NOMO-1 treated with dmso at 0.1 percent for 144 hours (cell line): ENCODE measurements around the gene INSR.

Experiments
- DNase-seq: peaks from one replicate; lab custom pipeline; 2025; ENCODE audit not compliant: unreplicated experiment; lab: John Stamatoyannopoulos, UW

Gene INSR

DNA sequence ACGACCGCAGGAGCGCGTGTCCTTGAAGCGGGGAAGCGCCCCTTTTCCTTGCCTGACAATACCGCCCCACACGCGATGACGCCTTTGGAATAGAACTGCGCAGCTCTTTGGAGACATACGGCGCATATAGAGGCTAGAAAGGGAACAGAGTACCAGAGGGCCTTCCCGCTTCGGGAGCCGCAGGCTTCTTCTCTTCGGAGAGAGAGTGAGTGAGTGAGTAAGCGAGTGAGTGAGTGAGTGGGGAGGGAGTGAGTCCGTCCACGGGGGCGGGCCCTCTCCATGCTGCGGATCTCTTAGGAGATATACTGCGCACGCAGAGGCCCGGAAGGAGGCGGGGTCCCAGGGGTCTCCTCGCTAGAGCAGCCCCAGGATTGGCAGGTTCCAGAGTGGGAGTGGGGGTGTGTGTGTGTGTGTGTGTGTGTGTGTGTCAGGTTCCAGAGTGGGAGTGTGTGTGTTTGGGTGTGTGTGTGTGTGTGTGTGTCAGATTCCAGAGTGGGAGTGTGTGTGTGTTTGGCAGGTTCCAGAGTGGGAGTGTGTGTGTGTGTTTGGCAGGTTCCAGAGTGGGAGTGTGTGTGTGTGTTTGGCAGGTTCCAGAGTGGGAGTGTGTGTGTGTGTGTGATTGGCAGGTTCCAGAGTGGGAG is 97.0 kb downstream of the INSR start:
- peak; percentile 95 for DNase-seq

DNA sequence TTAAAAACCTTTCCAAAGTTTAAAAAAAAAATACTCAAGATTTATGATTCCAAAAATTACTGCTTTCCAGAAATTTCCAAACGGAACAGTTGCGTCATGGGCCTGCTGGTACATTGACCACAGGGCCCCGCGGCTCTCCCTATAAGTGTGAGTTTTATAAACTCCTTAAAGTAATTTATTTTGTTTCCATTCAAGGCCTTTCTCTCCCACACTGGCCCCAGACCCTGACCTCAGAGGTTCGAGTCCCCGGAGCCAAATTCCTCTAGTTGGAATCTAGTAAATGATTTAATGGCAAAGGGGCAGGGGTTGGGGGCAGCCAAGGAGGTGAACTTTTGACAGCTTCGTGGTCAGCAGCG is 97.5 kb downstream of the INSR start:
- no peak for DNase-seq

DNA sequence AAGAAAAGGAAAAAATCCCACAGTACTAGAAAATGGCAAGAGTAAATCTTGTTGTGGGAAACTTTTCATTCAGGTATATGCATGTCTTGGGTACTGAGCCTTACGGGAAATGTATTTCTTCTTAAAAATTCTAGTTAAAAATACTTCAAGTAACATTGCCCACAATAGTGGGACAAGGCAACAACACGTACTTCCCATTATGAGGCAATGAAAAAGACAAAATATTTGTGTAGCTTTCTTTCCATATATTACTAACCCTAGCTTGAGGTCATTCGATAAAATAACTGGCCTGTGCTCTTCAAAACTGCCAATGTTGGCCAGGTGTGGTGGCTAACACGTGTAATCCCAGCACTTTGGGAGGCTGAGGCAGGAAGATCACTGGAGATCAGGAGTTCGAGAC is 99.2 kb downstream of the INSR start:
- no peak for DNase-seq

- no peak for DNase-seq
Observed at GRCh38 chr19:7194566-7194965, 99.6 kb downstream of the INSR start.

- peak; percentile 53 for DNase-seq
Observed at GRCh38 chr19:7191946-7192691, 102.1 kb downstream of the INSR start.

DNA sequence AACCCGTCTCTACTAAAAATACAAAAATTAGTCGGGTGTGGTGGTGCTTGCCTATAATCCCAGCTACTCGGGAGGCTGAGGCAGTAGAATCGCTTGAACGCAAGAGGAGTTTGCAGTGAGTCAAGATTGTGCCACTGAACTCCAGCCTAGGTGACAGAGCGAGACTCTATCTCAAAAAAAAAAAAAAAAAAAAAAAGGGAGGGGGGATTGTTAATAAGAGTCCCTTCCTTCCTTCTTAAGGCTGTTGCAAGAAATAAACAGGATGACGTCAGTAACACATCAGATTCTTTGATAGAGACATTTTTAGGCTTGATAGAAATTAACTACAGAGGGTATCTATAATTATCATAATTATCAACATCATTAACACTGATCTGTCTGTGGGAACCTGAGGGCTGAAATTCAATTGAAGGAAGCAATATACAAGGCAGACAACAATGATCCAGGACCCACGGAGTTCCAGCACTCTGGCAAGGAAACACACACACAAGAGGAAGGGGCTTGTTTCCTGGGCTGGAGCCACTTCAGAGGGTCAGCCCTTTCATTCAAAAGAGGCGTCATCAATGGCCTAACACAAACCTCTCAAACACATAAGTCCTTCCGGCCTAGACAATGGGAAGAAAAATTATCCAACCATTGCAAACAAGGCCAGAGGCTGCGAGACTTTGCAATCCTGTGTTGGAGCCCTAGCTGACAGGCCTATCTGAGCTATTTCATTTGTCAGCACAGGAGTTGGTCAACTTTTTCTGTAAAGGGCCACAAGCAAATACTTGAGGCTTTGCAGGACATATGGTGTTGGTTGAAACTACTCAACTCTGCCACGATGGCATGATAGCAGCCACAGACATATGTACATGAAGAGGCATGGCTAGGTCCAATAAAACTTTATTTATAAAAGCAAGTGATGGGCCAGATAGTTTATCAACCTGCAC is 105.2 kb downstream of the INSR start:
- DNase-seq: no peak

GRCh38 chr19:7187605-7188339 is 106.4 kb downstream of the INSR start:
- DNase-seq: no peak

GRCh38 chr19:7182489-7182888 is 111.7 kb downstream of the INSR start:
- no peak for DNase-seq

GRCh38 chr19:7179917-7180306 is 114.3 kb downstream of the INSR start:
- DNase-seq: no peak

GRCh38 chr19:7177926-7178325 is 116.3 kb downstream of the INSR start:
- no peak for DNase-seq

GRCh38 chr19:7176792-7177191 is 117.4 kb downstream of the INSR start:
- DNase-seq: no peak

- no peak for DNase-seq
Observed at GRCh38 chr19:7172794-7173193, 121.4 kb downstream of the INSR start.

- no peak for DNase-seq
Observed at GRCh38 chr19:7170983-7171382, 123.2 kb downstream of the INSR start.

- no peak for DNase-seq
Observed at GRCh38 chr19:7168941-7169340, 125.3 kb downstream of the INSR start.

- no peak for DNase-seq
Observed at GRCh38 chr19:7161292-7161691, 132.9 kb downstream of the INSR start.

- peak; percentile 69 for DNase-seq
Observed at GRCh38 chr19:7159105-7159933, 134.9 kb downstream of the INSR start.

GRCh38 chr19:7153022-7153421 is 141.2 kb downstream of the INSR start:
- DNase-seq: no peak

DNA sequence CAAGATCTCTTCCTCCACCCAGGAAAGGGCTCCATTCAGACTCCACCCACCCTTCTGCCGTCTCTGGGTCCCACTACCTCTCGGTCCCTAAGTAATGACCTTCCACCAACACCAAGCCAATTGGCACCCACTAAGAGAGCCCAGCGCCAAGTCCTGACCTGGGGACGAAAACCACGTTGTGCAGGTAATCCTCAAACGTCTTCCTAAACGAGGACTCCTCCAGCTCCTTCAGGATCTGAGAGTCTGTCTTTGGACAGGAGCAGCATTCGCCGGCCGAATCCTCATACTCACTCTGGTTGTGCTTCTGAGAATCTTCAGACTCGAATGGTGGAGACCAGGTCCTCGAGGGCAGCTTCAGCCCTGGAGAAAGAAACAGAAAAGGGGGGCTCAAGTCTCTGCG is 141.6 kb downstream of the INSR start:
- no peak for DNase-seq

GRCh38 chr19:7149956-7150705 is 144.1 kb downstream of the INSR start:
- no peak for DNase-seq
